Endothelial cell of umbilical vein (primary cell): Measurements from ENCODE around the gene SLC9A9. TPM values are rescaled to one million over a fixed set of nuclear protein-coding genes. Genes with fewer than 3 reads are reported as not detected.

ENCODE experiments used
- BruUV-seq: library from RNA; stranded (reverse); fragments of 400-500 nt; replicated peaks from 2 replicates; lab custom pipeline; 2021; lab: Mats Ljungman, UMichigan
- CTCF ChIA-PET: fragments of 300-600, 350-600 bp; sonication (Branson Sonifier 250); formaldehyde crosslinking; loops from one replicate; lab custom pipeline; 2021; ENCODE audit warnings: antibody characterized with exemption, inconsistent platforms; lab: Charles Lee
- POLR2A ChIA-PET: fragments of 300-600, 350-600 bp; sonication (Branson Sonifier 250); formaldehyde crosslinking; loops from one replicate; lab custom pipeline; 2021; ENCODE audit warnings: antibody characterized with exemption, inconsistent platforms; lab: Charles Lee
- DNase-seq: peaks from one replicate; pipeline ENCODE4 v3.0.0-alpha.2; 2011; ENCODE audit warnings: low read depth, low spot score
- FAIRE-seq: peaks from 2 replicates; lab custom pipeline; 2011; peaks lifted over from hg19 to GRCh38; lab: Jason Lieb, UNC
- H2AFZ ChIP-seq: 2 replicates; pipeline ENCODE4 v1.6.0; 2012; ENCODE audit warnings: low read depth, low read length, control low read depth, inconsistent platforms
- H3K27ac ChIP-seq: 2 replicates; pipeline ENCODE4 v1.5.1; 2011; ENCODE audit warnings: low read depth, mild to moderate bottlenecking, control low read depth, low read length, moderate library complexity; ENCODE audit not compliant: insufficient read depth
- H3K27me3 ChIP-seq, 2 experiments: 2 replicates each; pipeline versions ENCODE4 v1.6.0 to v1.6.1; 2011; ENCODE audit warnings: low read length in 2 of 2, mixed read lengths in 1 of 2; ENCODE audit not compliant: control insufficient read depth in 2 of 2, insufficient read depth in 2 of 2
- H3K36me3 ChIP-seq, 2 experiments: 2 replicates in 1 of 2; 3 replicates in 1 of 2; pipeline ENCODE4 v1.5.1; 2011; ENCODE audit warnings: low read length in 2 of 2, mild to moderate bottlenecking in 1 of 2, moderate library complexity in 1 of 2; ENCODE audit not compliant: control insufficient read depth in 2 of 2, insufficient read depth in 2 of 2; ENCODE audit errors: extremely low read depth in 1 of 2
- H3K4me1 ChIP-seq: 3 replicates; pipeline ENCODE4 v1.5.1; 2011; ENCODE audit warnings: mild to moderate bottlenecking, low read length; ENCODE audit not compliant: control insufficient read depth, insufficient read depth; ENCODE audit errors: extremely low read depth
- H3K4me2 ChIP-seq: 2 replicates; pipeline ENCODE4 v1.6.1; 2011; ENCODE audit warnings: low read length, control low read depth, mixed read lengths; ENCODE audit not compliant: insufficient read depth
- H3K4me3 ChIP-seq, 3 experiments: fragments of 200-600 bp in 1 of 3; sonication (generic), shearing (Covaris generic) in 1 of 3; replicated peaks in 1 of 3; 2 replicates each; pipeline ENCODE4 v1.5.1; 2011 to 2016; ENCODE audit warnings: control low read depth in 3 of 3, low read length in 3 of 3, mild to moderate bottlenecking in 2 of 3, inconsistent platforms in 1 of 3, low read depth in 1 of 3, moderate library complexity in 1 of 3; ENCODE audit not compliant: insufficient read depth in 1 of 3
- H3K79me2 ChIP-seq: 2 replicates; pipeline ENCODE4 v1.6.0; 2012; ENCODE audit warnings: low read length, inconsistent platforms; ENCODE audit not compliant: control insufficient read depth, insufficient read depth
- H3K9ac ChIP-seq: replicated peaks from 2 replicates; pipeline ENCODE3; 2011; ENCODE audit warnings: low read length, control low read depth; ENCODE audit not compliant: insufficient read depth; ENCODE audit errors: extremely low read depth
- H3K9me1 ChIP-seq: replicated peaks from 3 replicates; pipeline ENCODE4 v1.6.0; 2011; ENCODE audit warnings: mild to moderate bottlenecking, low read length; ENCODE audit not compliant: control insufficient read depth, insufficient read depth; ENCODE audit errors: extremely low read depth
- H3K9me3 ChIP-seq: replicated peaks from 2 replicates; pipeline ENCODE4 v1.5.1; 2012; ENCODE audit warnings: low read length, inconsistent platforms; ENCODE audit not compliant: control insufficient read depth, insufficient read depth
- H4K20me1 ChIP-seq: replicated peaks from 2 replicates; pipeline ENCODE3; 2011; ENCODE audit warnings: mild to moderate bottlenecking, low read length; ENCODE audit not compliant: control insufficient read depth, insufficient read depth; ENCODE audit errors: extremely low read depth
- CTCF ChIP-seq, 2 donors: IDR thresholded peaks; 1 replicate in 1 of 2; 2 replicates in 1 of 2; pipeline ENCODE4 v1.5.1; 2011; ENCODE audit warnings: low read length in 2 of 2, mild to moderate bottlenecking in 2 of 2, moderate library complexity in 2 of 2, control low read depth in 1 of 2, inconsistent platforms in 1 of 2, low read depth in 1 of 2; ENCODE audit not compliant: insufficient read depth in 1 of 2; ENCODE audit errors: extremely low read depth in 1 of 2
- EZH2 ChIP-seq: IDR thresholded peaks from 2 replicates; pipeline ENCODE4 v1.6.1; 2012; ENCODE audit warnings: borderline replicate concordance, low read depth, mild to moderate bottlenecking, moderate library complexity, low read length, inconsistent platforms; ENCODE audit not compliant: severe bottlenecking
- FOS ChIP-seq: IDR thresholded peaks from 2 replicates; pipeline ENCODE4 v1.6.1; 2011; ENCODE audit warnings: mild to moderate bottlenecking, low read length, moderate library complexity, borderline replicate concordance; ENCODE audit not compliant: insufficient read depth
- GATA2 ChIP-seq: IDR thresholded peaks from 2 replicates; pipeline ENCODE4 v1.7.0; 2011; ENCODE audit warnings: low read depth, mild to moderate bottlenecking, moderate library complexity, mixed read lengths, low read length; ENCODE audit not compliant: insufficient read length, insufficient read depth
- JUN ChIP-seq: IDR thresholded peaks from 2 replicates; pipeline ENCODE4 v1.6.1; 2011; ENCODE audit warnings: borderline replicate concordance, low read depth; ENCODE audit not compliant: insufficient read length, insufficient read depth
- MYC ChIP-seq: IDR thresholded peaks from one replicate; pipeline ENCODE4 v1.6.1; 2011; ENCODE audit warnings: mild to moderate bottlenecking, low read depth, low read length
- POLR2A ChIP-seq: IDR thresholded peaks from 2 replicates; pipeline ENCODE4 v1.6.1; 2012; ENCODE audit warnings: low read depth, mild to moderate bottlenecking, control low read depth, low read length
- POLR2AphosphoS5 ChIP-seq: IDR thresholded peaks from 2 replicates; pipeline ENCODE4 v1.6.1; 2012; ENCODE audit warnings: low read depth, mild to moderate bottlenecking, control low read depth, low read length, moderate library complexity; ENCODE audit not compliant: insufficient read depth
- dilution Hi-C: fragments of 300-500 bp; cut with MboI; formaldehyde crosslinking; loops from one replicate; pipeline ENCODE4 v1.15.0; 2019; ENCODE audit warnings: low sequenced_read_pairs; ENCODE audit not compliant: extremely low pct_ligation_motif_present
- intact Hi-C: fragments of 100-400 bp; cut with micrococcal nuclease; formaldehyde crosslinking; loops from one replicate; pipeline ENCODE4 v1.10.0; 2022
- polyA plus RNA-seq, 4 experiments: library from polyadenylated mRNA; depleted of rRNA in 3 of 4; stranded (reverse) in 3 of 4; unstranded in 1 of 4; fragments of >200 nt; gene quantifications; 2 replicates each; pipeline versions ENCODE4 v1.2.1 to v1.2.3, GENCODE V29; 2011 to 2012; ENCODE audit warnings: missing spikeins in 1 of 4
- total RNA-seq: library from RNA; stranded (reverse); gene quantifications from 2 replicates; pipeline ENCODE4 v1.2.3, GENCODE V29; 2021
- TF ChIP-seq, protein P1 (sequence below): IDR thresholded peaks from 2 replicates; pipeline ENCODE4 v1.6.1; 2011; ENCODE audit not compliant: insufficient read depth, insufficient read length

The SLC9A9 gene
- total and polyA plus RNA-seq, 2 donors (not counting 3 experiments of a cell fraction or from before 2014, with no cell fraction given) = 1.5 to 1.8 TPM

DNA sequence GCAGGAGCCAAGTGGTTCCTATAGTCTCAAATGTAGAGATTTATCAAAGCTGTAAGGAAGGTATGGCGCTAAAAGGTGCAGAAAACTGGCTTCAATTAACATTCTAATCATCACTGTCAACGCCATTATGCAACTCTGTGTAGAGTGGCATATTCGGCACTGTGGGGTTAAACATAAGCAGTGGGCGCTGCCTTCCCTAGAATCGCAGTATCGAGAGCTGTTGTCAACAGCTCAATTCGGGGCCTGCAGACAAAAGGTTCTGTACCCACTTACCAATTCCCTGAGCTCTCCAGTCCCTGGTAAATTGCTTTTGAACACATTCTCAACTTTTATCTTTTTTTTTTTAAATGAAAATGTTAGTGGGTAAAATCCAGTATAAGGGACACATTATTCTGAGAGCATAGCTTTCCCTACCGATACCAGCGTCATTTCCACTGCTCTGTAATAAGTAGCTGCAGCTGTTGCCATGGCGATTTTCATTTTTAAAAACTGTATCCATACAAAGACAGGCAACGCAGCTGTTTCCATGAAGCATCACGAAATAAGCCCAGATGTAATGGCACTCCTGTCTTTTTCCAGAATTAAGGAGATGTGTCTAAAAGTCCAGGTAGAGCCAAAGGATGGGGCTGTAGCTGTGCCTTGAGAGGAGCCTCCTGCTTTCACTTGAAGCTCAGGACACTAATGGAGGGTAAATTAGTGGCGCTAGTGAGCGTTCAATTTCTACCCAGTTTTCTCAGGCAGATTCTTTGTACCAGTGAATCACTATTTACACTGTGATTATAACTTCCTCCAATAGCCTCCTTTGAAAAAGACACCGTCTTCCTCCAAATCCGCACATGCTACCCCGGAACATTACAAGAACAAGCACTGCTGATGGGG, 250.3 kb downstream of the SLC9A9 start:
- DNase-seq = no peak
- TF ChIP-seq CTCF (IDR thresholded peaks at IDR 0.05; ENCODE audit: extremely low read depth in 1 of 2, insufficient read depth in 1 of 2, low read depth in 1 of 2, low read length in 2 of 2) (no peak), GATA2 (no peak), JUN (no peak), POLR2A (no peak), POLR2AphosphoS5 (no peak), MYC (no peak), EZH2 (no peak), FOS (no peak)
- TF ChIP-seq, protein P1, sequence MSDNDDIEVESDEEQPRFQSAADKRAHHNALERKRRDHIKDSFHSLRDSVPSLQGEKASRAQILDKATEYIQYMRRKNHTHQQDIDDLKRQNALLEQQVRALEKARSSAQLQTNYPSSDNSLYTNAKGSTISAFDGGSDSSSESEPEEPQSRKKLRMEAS = no peak
- intact Hi-C loops (no loop called here), dilution Hi-C loops (no loop called here)
- no TSS peak for BruUV-seq
- H3K9me1 ChIP-seq = no peaks in the 10 kb centered on the region
- H3K27me3 ChIP-seq = no peaks in the 10 kb centered on the region
- no peaks in the 10 kb centered on the region for H3K79me2 ChIP-seq
- H3K4me1 ChIP-seq = peaks cover 2% of the 10 kb centered on the region
- ChIA-PET POLR2A (no interaction called here), CTCF (interaction anchor here (1.0 to 1.7 kb wide), 6 partner anchors 11 to 271 kb away, joined by 3 to 8 read pairs (median 4); no protein-coding TSS in a partner anchor)
- H3K36me3 ChIP-seq = no peaks in the 10 kb centered on the region
- H3K9ac ChIP-seq = no peak overlapping the region
- no peaks in the 10 kb centered on the region for H4K20me1 ChIP-seq
- H3K4me2 ChIP-seq = no peak overlapping the region
- no peak overlapping the region for H3K4me3 ChIP-seq
- H3K9me3 ChIP-seq = no peaks in the 10 kb centered on the region
- H2AFZ ChIP-seq = no peak overlapping the region
- no peak for FAIRE-seq
- no peak overlapping the region for H3K27ac ChIP-seq
